Activated gamma-delta T cell (primary cell): ENCODE measurements around the gene EEF2KMT.
"Not testable (repeated sequence)": the region's sequence is repeated elsewhere in the genome, so short reads cannot be mapped to it uniquely, and the experiment has no call there.

Experiments used
- DNase-seq: peaks from one replicate; lab custom pipeline; 2025; lab: John Stamatoyannopoulos, UW
- total RNA-seq, 2 donors: gene quantifications; one replicate each; lab custom pipeline; 2026; lab: John Stamatoyannopoulos, UW

EEF2KMT gene, protein sequence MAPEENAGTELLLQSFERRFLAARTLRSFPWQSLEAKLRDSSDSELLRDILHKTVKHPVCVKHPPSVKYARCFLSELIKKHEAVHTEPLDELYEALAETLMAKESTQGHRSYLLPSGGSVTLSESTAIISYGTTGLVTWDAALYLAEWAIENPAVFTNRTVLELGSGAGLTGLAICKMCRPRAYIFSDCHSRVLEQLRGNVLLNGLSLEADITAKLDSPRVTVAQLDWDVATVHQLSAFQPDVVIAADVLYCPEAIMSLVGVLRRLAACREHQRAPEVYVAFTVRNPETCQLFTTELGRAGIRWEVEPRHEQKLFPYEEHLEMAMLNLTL
- 10.9 to 13.2 reads per million in 2 donors for total RNA-seq

DNA sequence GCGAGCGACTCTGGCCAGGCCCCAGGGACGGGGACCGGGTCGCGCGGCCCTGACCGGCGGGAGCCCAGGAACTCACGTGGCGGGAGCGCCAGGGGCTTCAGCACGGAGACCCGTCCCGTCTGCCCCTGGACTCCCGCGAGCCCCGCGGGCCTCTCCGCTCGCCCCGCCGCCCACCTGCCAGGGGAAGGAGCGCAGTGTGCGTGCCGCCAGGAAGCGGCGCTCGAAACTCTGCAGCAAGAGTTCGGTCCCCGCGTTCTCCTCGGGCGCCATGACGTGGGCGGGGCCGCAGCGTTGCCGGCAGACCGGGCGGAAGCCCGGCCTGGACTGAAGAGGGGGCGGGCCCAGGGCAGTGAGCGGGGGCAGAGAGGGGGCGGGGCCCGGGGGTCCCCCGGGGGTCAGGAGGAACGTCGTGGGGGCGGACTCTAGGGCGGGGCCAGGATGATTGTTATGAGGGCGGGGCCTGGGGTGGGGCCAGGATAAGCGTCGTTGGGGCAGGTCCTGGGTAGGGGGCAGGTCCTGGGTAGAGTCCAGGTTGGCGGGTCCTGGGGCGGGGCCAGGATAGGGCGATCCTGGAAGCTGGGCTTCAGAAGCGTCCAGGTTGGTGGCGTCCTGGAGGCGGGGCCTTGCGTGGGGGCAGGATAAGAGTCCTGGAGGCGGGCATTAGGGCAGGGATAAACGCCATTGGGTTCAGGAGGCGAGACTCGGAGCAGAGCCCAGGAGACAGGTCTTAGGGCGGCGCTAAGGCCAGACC lies at the start of gene EEF2KMT:
EEF2KMT (minus strand) TSS at position 326 of the 751 bp plus-strand sequence; CDS start at position 270, 56 bp downstream.
- DNase-seq, result peak; percentile 85

DNA sequence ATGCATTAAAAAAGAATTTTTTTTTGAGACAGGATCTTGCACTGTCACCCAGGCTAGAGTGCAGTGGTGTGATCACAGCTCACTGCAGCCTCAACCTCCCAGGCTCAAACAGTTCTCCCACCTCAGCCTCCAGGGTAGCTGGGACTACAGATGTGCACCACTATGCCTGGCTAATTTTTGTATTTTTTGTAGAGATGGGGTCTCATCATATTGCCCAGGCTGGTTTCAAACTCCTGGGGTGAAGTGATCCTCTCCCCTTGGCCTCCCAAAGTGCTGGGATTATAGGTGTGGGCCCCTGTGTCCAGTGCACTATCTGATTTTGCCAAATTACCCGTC lies 47.0 kb upstream of the EEF2KMT start:
- not testable (repeated sequence) for DNase-seq

DNA sequence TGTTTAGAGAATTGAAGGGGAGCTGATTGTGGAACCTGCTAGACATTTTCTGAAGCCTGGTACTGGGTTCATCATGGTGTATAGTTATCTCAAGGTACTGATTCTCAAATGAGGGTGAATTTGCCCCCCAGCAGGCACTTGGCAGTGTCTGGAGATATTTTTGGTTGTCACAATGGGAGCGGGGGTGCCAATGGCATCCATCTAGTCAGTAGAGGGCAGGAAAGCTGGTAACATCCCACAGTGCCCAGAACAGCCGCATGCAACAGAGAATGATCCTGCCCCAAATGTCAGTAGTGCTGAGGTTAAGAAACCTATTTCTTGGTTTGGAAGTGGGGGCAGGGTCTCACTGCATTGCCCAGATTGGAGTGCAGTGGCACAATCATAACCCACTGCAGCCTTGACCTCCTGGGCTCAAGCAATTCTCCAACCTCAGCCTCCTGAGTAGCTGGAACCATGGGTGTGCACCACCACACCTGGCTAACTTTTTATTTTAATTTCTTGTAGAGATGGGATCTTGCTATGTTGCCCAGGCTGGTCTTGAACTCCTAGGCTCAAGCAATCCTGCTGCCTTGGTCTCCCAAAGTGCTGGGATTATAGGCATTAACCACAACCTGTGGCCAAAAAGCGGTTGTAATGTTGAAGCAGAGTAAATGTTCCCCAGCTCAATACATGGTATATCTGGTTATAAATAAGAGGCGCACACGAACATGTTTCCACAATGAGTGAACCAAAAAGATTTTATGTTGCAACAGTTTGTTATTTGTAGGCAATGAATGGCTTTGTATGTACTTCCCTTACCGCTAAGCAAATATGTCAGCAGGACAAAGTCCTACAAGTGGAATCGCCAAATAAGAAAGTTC lies 46.4 kb upstream of the EEF2KMT start:
- no peak for DNase-seq

DNA sequence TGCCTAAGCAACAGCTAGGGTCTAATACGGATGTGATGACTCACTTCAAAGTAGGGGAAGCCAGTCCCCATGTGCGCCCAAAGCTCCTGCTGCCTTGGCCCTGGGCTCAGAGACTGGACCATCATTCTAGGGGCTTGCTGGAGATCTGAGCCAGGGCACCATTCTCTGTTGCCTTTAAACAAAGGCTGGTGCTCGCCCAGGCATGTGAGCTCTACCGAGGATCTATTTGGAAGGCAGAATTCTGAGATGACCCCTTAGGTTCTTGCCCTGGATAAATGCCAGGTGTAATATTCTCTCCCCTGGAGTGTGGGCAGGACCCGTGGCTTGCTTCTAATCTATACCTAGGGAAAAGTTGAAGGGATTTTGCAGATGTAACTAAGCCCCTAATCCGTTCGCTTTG lies 42.6 kb upstream of the EEF2KMT start:
- not testable (repeated sequence) for DNase-seq

DNA sequence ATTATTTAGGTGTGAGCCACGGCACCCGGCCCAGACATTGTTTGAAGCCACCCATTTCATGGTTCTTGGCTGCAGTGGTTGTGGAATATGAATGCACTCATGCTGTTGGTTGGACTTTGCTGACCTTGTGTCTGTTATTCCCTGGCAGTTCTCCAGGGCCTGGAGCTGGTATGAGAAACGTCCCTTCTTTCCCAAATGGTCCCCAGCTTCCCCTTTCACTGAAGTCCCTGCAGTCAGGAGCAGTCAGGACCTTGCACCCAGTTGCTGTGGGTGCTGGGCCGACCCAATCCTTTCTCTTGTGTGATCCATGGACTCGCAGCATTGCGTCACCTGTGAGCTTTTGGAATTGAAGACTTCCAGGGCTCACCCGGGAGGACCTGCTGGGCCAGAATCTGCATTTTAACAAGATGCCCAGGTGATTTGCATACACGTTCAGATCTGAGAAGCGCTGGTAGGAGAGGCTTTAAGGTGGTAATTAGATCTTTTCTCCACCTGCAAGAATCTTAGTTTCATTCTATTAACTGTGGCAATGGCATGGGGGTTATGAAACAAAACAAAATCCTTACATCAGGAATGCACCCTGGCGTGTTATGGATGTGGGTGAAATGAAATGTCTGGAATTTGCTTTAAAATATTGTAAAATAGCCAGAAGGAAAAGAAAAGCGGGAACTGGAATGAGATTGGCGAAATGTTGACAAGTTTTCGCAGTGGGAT lies 37.3 kb upstream of the EEF2KMT start:
- DNase-seq, result not testable (repeated sequence)

DNA sequence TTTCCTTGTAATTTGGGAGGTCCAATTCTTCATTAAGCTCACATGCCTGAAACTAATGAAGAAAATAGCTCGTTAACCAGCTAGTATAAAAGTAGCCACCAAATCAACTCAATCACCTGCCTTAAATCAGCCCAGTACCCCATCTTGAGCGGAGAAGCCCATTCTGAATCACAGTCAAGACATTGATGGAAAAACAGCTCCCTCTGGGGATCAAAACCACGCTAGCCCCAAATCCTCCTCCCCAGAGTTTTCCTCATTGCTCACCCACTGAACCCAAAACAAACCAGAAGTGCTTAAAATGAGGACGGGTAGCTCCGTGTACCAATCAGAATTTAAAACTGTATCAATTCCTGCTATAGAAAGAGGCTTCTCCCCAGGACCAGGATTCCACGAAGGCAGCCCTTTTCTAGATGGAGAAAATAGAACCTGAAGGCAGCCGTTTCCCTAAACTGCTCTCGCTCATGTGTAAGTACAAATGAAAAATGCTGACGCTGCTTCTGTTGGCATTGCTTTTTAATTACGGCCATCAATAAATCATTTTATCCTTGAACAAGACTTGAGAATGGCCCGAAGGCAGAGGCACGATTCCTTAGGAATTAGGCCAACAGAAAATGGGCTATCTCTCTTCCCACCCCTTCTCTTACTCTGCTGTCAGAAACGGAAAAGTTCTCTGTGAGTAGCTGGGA lies 35.5 kb upstream of the EEF2KMT start:
- DNase-seq, result not testable (repeated sequence)

DNA sequence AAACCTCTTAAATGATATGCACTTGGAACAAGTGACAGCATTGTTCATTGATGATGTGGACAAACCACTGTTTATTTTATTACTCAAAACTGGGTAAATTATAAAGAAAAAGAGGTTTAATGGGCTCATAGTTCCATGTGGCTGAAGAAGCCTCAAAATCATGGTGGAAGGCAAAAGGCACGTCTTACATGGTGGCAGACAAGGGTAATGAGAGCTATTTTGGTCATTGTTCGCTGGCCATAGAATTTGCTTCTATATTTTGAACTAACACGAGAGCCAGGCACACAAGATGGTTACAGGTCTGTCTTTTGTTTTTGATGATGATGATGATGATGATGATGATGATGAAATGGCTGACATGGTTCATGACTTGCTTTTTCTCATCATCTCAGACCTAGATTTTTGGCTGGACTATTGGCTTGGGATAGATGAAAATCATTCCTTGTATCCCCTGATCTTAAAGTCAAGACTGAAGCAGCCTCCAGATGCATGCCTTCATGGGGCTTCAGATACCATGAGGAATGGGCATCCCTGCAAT lies 33.9 kb upstream of the EEF2KMT start:
- not testable (repeated sequence) for DNase-seq

DNA sequence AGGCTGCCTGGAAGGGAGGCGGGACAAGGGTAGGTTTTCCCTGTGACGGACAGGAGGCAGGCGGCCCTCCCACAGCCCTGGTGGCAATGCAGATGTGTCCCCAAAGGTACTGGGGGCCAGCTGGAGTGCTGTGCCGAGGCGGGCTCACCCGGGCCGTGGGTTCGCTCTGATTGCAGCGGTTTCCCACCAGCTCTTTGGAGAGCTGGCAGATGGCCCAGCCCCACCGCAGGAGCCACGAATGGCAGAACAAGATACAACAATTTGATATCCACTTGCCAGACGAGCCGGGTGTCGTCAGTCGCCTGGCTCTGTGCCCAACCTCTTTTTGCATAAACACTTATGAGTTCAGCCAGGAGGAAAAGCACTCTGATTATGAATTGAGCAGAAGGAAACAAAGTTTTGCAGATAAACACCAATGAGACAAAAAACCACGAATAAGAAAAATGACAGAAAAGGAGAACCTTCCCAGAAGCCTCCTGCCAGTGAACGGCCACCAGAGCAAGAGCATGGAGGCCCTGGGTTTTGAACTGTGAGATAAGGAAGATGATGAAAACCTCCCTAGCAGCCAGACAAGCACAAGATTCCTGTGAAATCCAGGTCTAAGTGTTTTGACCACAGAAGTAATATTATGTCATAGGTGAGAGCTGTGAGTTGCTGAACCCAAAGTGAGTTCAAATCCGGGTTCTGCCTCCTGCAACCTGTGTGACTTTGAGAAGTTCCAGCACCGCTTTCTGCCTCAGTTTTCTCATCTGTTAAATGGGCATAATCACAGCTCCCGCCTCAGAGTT lies 19.9 kb upstream of the EEF2KMT start:
- DNase-seq, result not testable (repeated sequence)

DNA sequence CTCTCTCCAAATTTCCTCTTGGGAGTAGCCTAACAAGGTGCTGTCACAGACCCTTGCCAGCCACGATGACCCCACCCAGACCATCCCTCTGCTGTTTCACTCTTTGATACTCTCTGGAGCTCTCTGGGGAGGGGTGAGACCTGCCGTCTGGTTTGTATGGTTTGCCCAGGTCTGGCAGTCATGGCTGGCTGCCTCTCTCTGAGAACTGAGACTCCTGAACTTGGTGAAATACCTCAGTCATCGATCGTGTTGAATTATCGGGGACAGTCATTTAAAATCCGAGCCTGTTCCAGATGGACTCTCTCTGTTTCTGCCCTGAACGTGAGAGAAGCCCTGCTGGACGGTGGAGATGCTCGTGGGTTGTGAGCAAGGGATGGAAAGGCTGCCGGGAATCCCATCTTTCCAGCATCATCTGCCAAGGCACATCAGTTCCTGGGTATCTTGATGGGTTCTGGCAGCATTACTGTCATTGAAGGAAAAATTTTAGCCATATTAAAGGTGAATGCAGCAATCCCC lies 19.2 kb upstream of the EEF2KMT start:
- DNase-seq, result not testable (repeated sequence)

DNA sequence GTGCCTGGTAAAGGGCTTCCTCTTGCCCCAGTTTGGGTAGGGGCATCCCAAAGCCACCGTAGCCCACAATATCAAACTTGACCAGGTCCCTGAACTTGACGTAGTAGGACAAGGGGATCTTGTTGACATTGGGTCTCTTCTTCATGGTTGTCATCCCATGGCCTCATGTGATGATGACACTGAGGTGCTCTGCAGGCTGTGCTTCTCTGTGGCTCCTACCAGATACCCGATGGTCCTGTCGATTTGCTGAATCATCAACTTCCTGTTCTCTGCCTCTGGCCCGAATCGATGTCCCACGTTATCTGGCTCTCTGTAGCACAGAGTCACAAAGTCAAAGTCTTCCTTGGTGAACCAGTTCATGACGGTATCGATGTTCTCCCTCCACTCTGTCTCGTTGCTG lies 13.3 kb upstream of the EEF2KMT start:
- DNase-seq, result not testable (repeated sequence)

DNA sequence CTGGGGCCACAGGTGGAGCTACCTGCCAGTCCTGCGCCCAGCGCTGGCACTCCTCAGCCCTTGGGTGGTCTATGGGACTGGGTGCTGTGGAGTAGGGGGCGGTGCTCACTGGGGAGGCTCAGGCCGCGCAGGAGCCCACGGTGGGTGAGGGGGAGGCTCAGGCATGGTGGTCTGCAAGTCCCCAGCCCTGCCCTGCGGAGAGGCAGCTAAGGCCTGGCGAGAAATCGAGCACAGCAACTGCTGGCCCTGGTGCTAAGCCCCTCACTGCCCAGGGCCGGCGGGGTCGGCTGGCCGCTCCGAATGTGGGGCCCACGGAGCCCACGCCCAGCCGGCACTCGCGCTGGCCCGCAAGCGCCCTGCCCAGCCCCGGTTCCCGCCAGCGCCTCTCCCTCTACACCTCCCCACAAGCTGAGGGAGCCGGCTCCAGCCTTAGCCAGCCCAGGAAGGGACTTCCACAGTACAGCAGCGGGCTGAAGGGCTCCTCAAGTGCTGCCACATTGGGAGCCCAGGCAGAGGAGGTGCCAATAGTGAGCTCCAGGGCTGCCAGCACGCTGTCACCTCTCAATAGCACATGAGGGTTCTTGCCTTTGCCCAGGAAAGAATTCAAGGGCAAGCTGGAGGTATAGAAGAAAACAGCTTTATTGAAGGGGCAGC lies 11.0 kb upstream of the EEF2KMT start:
- DNase-seq, result no peak

DNA sequence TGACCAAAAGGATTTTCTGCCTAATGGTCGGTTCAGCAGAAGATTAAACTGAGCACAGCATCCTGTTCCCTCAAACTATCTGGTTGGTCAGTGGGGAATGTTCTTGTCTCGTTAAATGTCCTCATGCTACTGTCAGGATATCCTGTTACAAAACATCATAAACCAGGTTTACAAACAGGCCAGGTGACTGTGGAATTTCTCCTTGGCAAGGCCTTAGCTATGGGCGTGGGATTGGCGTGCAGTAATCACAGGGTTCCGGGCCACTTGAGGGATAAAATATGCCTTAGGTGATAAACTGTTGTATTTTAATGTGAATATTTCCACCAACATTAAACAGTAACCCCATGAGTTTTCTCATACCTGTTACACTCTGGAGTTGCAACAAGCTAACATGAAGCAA lies 7.4 kb upstream of the EEF2KMT start:
- DNase-seq, result not testable (repeated sequence)

DNA sequence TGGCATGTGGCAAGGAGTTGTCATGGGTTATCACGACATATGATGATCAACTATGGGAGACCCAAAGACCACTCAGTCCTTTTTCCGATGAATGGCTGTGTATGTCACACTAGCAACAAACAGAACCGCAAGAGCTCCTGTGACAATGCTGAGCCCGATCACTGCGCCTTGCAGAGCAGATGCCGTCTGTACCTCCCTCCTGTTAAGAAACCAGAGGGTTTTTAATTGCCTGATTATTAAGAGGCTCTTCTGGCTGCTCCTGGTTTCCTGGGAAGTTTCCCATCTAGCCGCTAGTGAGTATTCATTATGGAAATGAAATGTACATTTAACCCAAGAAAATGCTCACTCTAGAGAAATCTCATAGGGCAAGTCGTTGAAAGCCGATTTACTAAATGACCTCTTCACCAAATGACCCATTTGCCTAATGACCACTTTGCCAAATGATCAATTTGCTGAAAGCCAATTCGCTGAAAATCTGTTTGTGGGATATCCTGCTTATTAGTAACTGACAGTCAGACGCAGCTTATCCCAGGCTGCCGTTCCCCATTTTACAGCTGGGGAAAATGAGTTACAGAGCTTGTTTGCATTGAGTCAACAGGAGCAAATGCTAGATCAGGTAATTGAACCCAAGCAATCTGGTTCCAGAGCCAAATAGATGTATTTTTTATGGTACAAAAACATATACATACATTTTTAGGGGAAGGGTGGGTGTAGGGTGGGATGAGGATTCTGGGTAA lies 5.9 kb upstream of the EEF2KMT start:
- DNase-seq, result not testable (repeated sequence)

DNA sequence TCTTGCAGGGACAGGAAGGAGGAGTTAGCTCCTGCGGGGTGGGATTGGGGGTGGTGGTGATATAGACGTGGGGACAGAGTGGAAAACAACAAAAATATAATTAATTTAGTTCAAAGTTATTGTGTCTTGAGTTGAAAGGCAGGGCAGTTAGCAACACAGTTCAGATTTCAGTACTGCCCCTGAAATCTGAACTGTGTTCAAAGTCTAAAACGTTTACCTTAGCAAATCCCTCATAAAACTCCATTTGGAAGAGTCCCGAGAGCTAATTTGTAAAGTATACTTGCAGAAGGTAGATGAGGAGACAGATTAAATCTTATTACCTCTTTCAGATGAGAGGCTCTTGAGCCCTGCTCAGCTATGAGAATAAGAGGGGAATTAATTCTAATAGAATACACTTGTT lies 1.6 kb upstream of the EEF2KMT start:
- not testable (repeated sequence) for DNase-seq

DNA sequence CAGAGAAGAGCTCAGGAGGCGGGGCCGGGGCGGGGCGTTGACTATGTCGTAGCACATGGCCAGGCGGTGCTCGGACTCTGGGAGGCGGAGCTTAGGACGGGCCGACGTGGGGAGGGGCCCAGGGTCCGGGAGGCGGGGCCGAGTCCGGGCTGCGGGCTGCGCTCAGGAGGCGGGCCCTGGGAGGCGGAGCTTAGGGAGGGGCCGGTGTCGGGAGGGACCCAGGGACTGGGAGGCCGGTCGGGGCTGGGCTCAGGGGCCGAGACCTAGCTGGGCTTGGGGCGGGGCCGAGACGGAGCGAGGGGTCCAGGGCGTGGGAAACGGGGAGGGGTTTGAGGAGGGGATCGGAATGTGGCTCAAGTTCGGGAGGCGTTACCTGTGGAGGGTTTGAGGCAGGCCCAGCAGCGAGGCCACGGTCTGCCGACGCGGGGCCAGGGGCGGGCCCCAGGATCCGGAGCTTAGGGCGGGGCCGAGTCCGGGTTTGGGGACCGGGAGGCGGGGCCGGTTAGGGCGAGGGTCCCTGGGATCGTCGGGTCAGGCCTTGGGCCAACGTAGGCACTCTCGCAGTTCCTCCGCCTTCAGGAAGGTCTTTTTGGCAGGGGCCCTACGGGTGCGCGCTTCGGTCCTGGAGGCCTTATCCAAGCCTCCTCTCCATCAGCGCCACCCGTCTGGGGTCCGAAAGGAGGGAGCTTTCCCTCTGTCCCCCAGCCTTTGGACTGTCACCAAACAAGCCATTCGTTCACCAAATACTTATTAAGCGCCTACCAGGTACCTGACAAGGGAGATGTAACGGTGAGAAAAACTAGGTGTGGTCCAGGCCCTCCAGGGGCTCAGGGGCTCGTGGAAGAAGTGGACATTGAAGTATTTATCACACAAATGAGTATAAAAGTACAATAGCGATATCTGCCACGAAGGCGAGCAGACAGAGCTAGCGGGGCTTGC lies 895 bp upstream of the EEF2KMT start:
- peak; percentile 92 for DNase-seq

DNA sequence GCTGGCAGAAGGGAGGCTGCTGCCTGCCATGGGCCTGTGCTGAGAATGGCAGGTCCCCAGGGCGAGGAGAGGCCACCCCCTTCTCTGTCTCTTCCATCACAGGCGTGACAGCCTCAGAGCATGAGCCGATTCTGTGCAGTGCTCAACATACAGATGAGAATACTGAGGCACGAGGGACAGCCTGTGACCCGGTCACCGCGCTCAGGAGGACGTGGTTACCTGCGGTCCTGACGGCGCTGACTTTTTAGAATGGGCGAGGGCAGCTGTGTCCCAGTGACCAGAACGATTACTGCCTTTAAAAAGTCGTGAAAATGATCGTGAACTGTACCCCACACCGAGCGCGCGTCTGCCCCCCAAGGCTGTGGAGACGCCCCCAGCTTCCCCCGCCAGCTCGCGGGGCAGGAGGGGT lies 530 bp downstream of the EEF2KMT start:
- DNase-seq, result not testable (repeated sequence)

DNA sequence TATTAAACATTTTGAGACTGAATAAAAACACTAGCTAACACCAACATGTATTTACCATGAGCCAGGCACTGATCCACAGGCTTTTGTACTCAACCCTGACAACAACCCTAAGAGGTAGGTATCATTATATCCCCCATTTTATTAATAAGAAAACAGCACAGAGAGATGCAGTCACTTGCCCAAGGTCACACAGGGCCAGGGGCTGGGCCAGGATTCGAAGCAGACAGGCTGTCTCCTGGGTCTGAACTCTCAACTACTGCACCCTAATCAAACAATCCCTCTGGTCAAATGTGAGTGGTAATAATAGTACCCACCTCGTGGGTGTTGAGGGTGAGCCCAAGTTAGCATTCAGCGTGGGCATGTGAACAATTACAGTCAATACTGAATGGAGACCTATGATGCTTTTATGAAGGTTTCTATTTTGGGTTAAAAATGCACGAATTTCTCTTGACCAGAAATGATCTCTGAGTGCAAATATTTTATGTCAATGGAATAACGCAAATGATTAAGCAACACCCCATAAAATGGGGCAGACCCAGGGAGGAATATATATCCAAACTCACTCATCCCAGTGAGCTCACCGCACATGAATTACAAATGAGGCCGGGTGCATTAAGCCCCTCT lies 1.0 kb downstream of the EEF2KMT start:
- DNase-seq, result not testable (repeated sequence)
